Ovary (tissue), 9 donors: Measurements from ENCODE around the gene ERBIN. TPM values are rescaled to one million over a fixed set of nuclear protein-coding genes. Genes with fewer than 3 reads are reported as not detected.

ENCODE experiments used
- DNase-seq, 5 donors: peaks; one replicate each; pipeline ENCODE4 v3.0.0-alpha.2; 2019 to 2020
- H3K27ac ChIP-seq, 2 donors: fragments of 200-600 bp; one replicate each; pipeline versions ENCODE4 v1.5.1 to v1.8.0; 2019 to 2022
- H3K27me3 ChIP-seq: fragments of 200-600 bp; one replicate; pipeline ENCODE4 v1.8.0; 2022
- H3K36me3 ChIP-seq: fragments of 200-600 bp; sonication (generic); one replicate; pipeline ENCODE4 v1.5.1; 2019
- H3K4me1 ChIP-seq: one replicate; pipeline ENCODE4 v1.8.1; 2013; ENCODE audit warnings: mild to moderate bottlenecking, moderate library complexity; ENCODE audit not compliant: insufficient read depth
- H3K4me3 ChIP-seq: fragments of 200-600 bp; sonication (generic); one replicate; pipeline ENCODE4 v1.5.1; 2017
- H3K9me3 ChIP-seq, 2 donors: fragments of 200-600 bp in 1 of 2; sonication (generic) in 1 of 2; one replicate each; pipeline versions ENCODE4 v1.5.1 to v1.8.1; 2013 to 2019; ENCODE audit warnings: mild to moderate bottlenecking in 1 of 2, moderate library complexity in 1 of 2
- CTCF ChIP-seq, 3 donors: fragments of 450-650 bp in 2 of 3; fragments of 200-600 bp in 1 of 3; IDR thresholded peaks; one replicate each; pipeline versions ENCODE4 v1.5.1 to v1.8.0; 2016 to 2022; ENCODE audit warnings: antibody characterized with exemption in 3 of 3, mild to moderate bottlenecking in 1 of 3
- EP300 ChIP-seq: sonication (generic); formaldehyde crosslinking; IDR thresholded peaks from one replicate; pipeline ENCODE4 v1.6.1; 2017; ENCODE audit warnings: antibody characterized with exemption
- POLR2A ChIP-seq: fragments of 450-650 bp; IDR thresholded peaks from one replicate; pipeline ENCODE4 v1.6.1; 2017; ENCODE audit warnings: antibody characterized with exemption, mild to moderate bottlenecking, moderate library complexity
- WGBS, 3 donors: extraction: QIAGEN DNeasy Blood & Tissue Kit in 1 of 3; methylation state at CpG; one replicate each; pipeline versions ENCODE4 v1.1.5 to v1.1.7; 2013 to 2017; 5-methylcytosine and 5-hydroxymethylcytosine counted together
- intact Hi-C, 4 donors: fragments of 100-400 bp; cut with DNase I; formaldehyde crosslinking; loops; one replicate each; pipeline versions ENCODE4 v1.11.0 to v1.15.1; 2022 to 2023
- polyA plus RNA-seq, 2 donors: library from polyadenylated mRNA; stranded (reverse); fragments of 200-250 nt in 1 of 2; fragments of 350-450 nt in 1 of 2; fragmentation: Illumina TruSeq in 1 of 2; extraction: RNeasy Lipid Tissue Mini Kit (QIAGEN cat#74804) in 1 of 2; gene quantifications; one replicate each; pipeline ENCODE4 v1.2.3, GENCODE V29; 2013 to 2014
- total RNA-seq, 7 donors: library from RNA; depleted of rRNA in 2 of 7; stranded (reverse); fragments of >200 nt in 2 of 7; fragmentation: NEBNext Ultra II Directional in 3 of 7; extraction: Animal tissue kit (Norgen Biotek cat#: 25700) in 3 of 7; gene quantifications; one replicate each; pipeline versions ENCODE4 v1.1.0 to v1.2.4, GENCODE V29; 2016 to 2023
- donor health status: DM: no; HTN: no; CAD: no; lungs with moderate emphysema.
- donor health status: DM: no; HTN: no; CAD: no.
- donor health status: Bipolar disorder and iron deficiency.
- donor health status: DM: yes; HTN: yes; CAD: no.
- donor health status: DM: no; HTN: no; CAD: no.
- donor health status: DM: yes; HTN: yes; CAD: no.

ERBIN gene
- total and polyA plus RNA-seq, 9 donors, result 20.2 to 67.9 (median 57.5) TPM

- no peaks in the 10 kb centered on the region for H3K9me3 ChIP-seq
Measured at GRCh38 chr5:66001952-66002351, 75.6 kb downstream of the ERBIN start.

GRCh38 chr5:66002415-66002814 is 76.0 kb downstream of the ERBIN start:
- H3K4me3 ChIP-seq, result no peak overlapping the region
- no peak overlapping the region for H3K27ac ChIP-seq
- H3K27me3 ChIP-seq, result no peaks in the 10 kb centered on the region
- 75 to 85% (median 77%) methylated on average over 2 of the region's 2 CpGs for WGBS, 3 donors
- no peaks in the 10 kb centered on the region for H3K9me3 ChIP-seq
- H3K36me3 ChIP-seq, result no peaks in the 10 kb centered on the region
- intact Hi-C loops, result no loop called here
- DNase-seq, result no peak
- H3K4me1 ChIP-seq, result no peaks in the 10 kb centered on the region
- TF ChIP-seq CTCF (IDR thresholded peaks at IDR 0.05), result no peak
- no peak for TF ChIP-seq EP300
- TF ChIP-seq POLR2A, result no peak

More at GRCh38 chr5:66001952-66002351, 75.6 kb downstream of the ERBIN start:
- no peaks in the 10 kb centered on the region for H3K4me1 ChIP-seq
- TF ChIP-seq CTCF (IDR thresholded peaks at IDR 0.05) (no peak), EP300 (no peak), POLR2A (no peak)
- no peak for DNase-seq
- intact Hi-C loops, result no loop called here
- WGBS, 3 donors, result 95 to 97% (median 97%) methylated on average over 4 of the region's 4 CpGs
- no peak overlapping the region for H3K4me3 ChIP-seq
- H3K27ac ChIP-seq, result no peak overlapping the region
- no peaks in the 10 kb centered on the region for H3K36me3 ChIP-seq
- no peaks in the 10 kb centered on the region for H3K27me3 ChIP-seq

GRCh38 chr5:66004216-66004615 is 77.8 kb downstream of the ERBIN start:
- TF ChIP-seq CTCF (IDR thresholded peaks at IDR 0.05) (no peak), EP300 (no peak), POLR2A (no peak)
- H3K27me3 ChIP-seq, result no peaks in the 10 kb centered on the region
- no peaks in the 10 kb centered on the region for H3K9me3 ChIP-seq

GRCh38 chr5:66009277-66009676 is 82.9 kb downstream of the ERBIN start:
- TF ChIP-seq EP300 (no peak), POLR2A (no peak), CTCF (IDR thresholded peaks at IDR 0.05) (no peak)
- H3K27me3 ChIP-seq, result no peaks in the 10 kb centered on the region
- peaks cover 2% of the 10 kb centered on the region for H3K4me1 ChIP-seq
- intact Hi-C loops, result no loop called here
- no peaks in the 10 kb centered on the region for H3K36me3 ChIP-seq
- no peak for DNase-seq
- H3K4me3 ChIP-seq, result no peak overlapping the region
- no peak overlapping the region for H3K27ac ChIP-seq
- 90 to 95% (median 92%) methylated on average over 2 of the region's 2 CpGs for WGBS, 3 donors
- no peaks in the 10 kb centered on the region for H3K9me3 ChIP-seq

More at GRCh38 chr5:66004216-66004615, 77.8 kb downstream of the ERBIN start:
- H3K4me1 ChIP-seq, result peaks cover 2% of the 10 kb centered on the region
- no peak overlapping the region for H3K4me3 ChIP-seq
- no peak overlapping the region for H3K27ac ChIP-seq
- intact Hi-C loops, result no loop called here
- WGBS, 3 donors, result 97 to 99% (median 97%) methylated on average over 14 of the region's 14 CpGs
- no peak for DNase-seq
- H3K36me3 ChIP-seq, result no peaks in the 10 kb centered on the region
